Measurements from ENCODE around the gene SPTBN2. TPM values are rescaled to one million over a fixed set of nuclear protein-coding genes. Genes with fewer than 3 reads are reported as not detected.
A peak's percentile ranks its signal among the peaks of the same experiment; 100 is the strongest.

Gene SPTBN2
- polyA plus RNA-seq, 1 donor, result 15.9 TPM

- DNase-seq (ENCODE audit: low read depth), result no peak
Observed at GRCh38 chr11:66685276-66686099, 43.5 kb downstream of the SPTBN2 start.

GRCh38 chr11:66684635-66685034 is 44.4 kb downstream of the SPTBN2 start:
- DNase-seq (ENCODE audit: low read depth), result no peak

GRCh38 chr11:66683877-66684276 is 45.1 kb downstream of the SPTBN2 start:
- no peak for DNase-seq (ENCODE audit: low read depth)

- DNase-seq (ENCODE audit: low read depth), result no peak
Observed at GRCh38 chr11:66680966-66681645, 47.9 kb downstream of the SPTBN2 start.

- DNase-seq (ENCODE audit: low read depth), result peak; percentile 92
Observed at GRCh38 chr11:66677599-66678375, 51.2 kb downstream of the SPTBN2 start, which contains the start of gene RBM4B. Gene RBM4B (minus strand): TSS chr11:66677887. CDS start chr11:66677079, 808 bp downstream.

- no peak for DNase-seq (ENCODE audit: low read depth)
Observed at GRCh38 chr11:66676931-66677598, 52.0 kb downstream of the SPTBN2 start.

- no peak for DNase-seq (ENCODE audit: low read depth)
Observed at GRCh38 chr11:66676282-66676919, 52.6 kb downstream of the SPTBN2 start.

GRCh38 chr11:66674964-66675602 is 53.9 kb downstream of the SPTBN2 start:
- no peak for DNase-seq (ENCODE audit: low read depth)

GRCh38 chr11:66670816-66671215 is 58.2 kb downstream of the SPTBN2 start:
- no peak for DNase-seq (ENCODE audit: low read depth)

- no peak for DNase-seq (ENCODE audit: low read depth)
Observed at GRCh38 chr11:66665369-66665768, 63.6 kb downstream of the SPTBN2 start.

GRCh38 chr11:66663741-66664296 is 65.2 kb downstream of the SPTBN2 start:
- no peak for DNase-seq (ENCODE audit: low read depth)

- no peak for DNase-seq (ENCODE audit: low read depth)
Observed at GRCh38 chr11:66659763-66660162, 69.3 kb downstream of the SPTBN2 start.

GRCh38 chr11:66653123-66653522 is 75.9 kb downstream of the SPTBN2 start:
- DNase-seq (ENCODE audit: low read depth), result no peak

GRCh38 chr11:66652651-66653050 is 76.4 kb downstream of the SPTBN2 start:
- no peak for DNase-seq (ENCODE audit: low read depth)

GRCh38 chr11:66651016-66651415 is 78.0 kb downstream of the SPTBN2 start:
- DNase-seq (ENCODE audit: low read depth), result no peak

GRCh38 chr11:66649903-66650302 is 79.1 kb downstream of the SPTBN2 start:
- DNase-seq (ENCODE audit: low read depth), result no peak

- DNase-seq (ENCODE audit: low read depth), result no peak
Observed at GRCh38 chr11:66646828-66647227, 82.2 kb downstream of the SPTBN2 start.

- no peak for DNase-seq (ENCODE audit: low read depth)
Observed at GRCh38 chr11:66643745-66644437, 85.1 kb downstream of the SPTBN2 start.

GRCh38 chr11:66641834-66642233 is 87.2 kb downstream of the SPTBN2 start:
- no peak for DNase-seq (ENCODE audit: low read depth)
